ENCODE data around the gene TOPAZ1. TPM values are rescaled to one million over a fixed set of nuclear protein-coding genes. Genes with fewer than 3 reads are reported as not detected.

The TOPAZ1 gene
- total and polyA plus RNA-seq, 2 of the 13 experiments (the other 11 are each of a cell fraction or from before 2014, with no cell fraction given) = not detected

DNA sequence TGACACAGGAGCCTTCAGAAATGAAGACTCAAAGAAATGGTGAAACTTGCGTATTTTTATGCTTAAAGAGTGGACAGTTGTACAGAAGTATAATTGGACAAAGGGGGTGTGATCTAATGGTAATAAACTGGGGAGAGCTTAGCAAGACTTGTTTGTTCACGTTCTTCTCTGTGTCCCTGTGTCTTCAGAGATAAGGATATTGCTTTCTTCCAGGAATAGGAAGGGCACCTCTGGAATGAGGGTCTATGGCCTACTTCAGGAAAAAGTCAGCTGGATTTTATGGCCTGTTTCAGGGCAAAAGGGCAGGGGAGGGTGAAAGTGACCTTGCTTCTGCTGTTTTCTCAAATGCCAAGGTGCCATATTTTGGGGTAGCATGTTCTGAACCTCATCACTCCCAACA is 4.5 kb upstream of the TOPAZ1 start:
- DNase-seq (ENCODE audit: low spot score) = no peak
- Histone ChIP-seq H3K4me1 (ENCODE audit: insufficient read depth, low read length) (no peaks in the 10 kb centered on the region), H3K9me3 (ENCODE audit: low read length) (no peaks in the 10 kb centered on the region), H3K4me2 (ENCODE audit: low read depth, low read length) (no peak overlapping the region), H2AFZ (ENCODE audit: low read length) (no peak overlapping the region), H3K4me3 (replicated peaks in 1 of 3; ENCODE audit: insufficient read depth in 1 of 3, low read depth in 2 of 3, low read length in 3 of 3) (no peak overlapping the region), H3K79me2 (ENCODE audit: insufficient read depth, low read length) (no peaks in the 10 kb centered on the region), H3K9ac (ENCODE audit: insufficient read depth, low read depth, low read length) (no peak overlapping the region), H3K27me3 (ENCODE audit: control insufficient read depth in 1 of 2, insufficient read depth in 2 of 2, low read length in 2 of 2) (0 out of 5 replicates have a peak, but pooled peaks cover 0 to 4% of the 10 kb centered on the region in 2 experiments), H3K27ac (ENCODE audit: extremely low read length, insufficient read depth, low read length) (no peak overlapping the region), H4K20me1 (ENCODE audit: insufficient read depth, low read length) (no peaks in the 10 kb centered on the region), H3K36me3 (replicated peaks in 1 of 2; ENCODE audit: control insufficient read depth in 1 of 2, insufficient read depth in 2 of 2, low read length in 2 of 2) (no peaks in the 10 kb centered on the region)
- in situ Hi-C loops (cut with HindIII; ENCODE audit: extremely low pct_ligation_motif_present, low pct_unique_long_range_greater_than_20kb) (no loop called here), intact Hi-C loops (cut with micrococcal nuclease; ENCODE audit: unreplicated experiment) (no loop called here)
- no peak for ATAC-seq
- TF ChIP-seq MYC (CRISPR knock-in tag; IDR thresholded peaks at IDR 0.05; ENCODE audit: borderline replicate concordance) (no peak), POLR2G (IDR thresholded peaks at IDR 0.05; ENCODE audit: low read depth, low read length) (no peak), ZNF605 (CRISPR knock-in tag; IDR thresholded peaks at IDR 0.05) (no peak), ZKSCAN8 (CRISPR knock-in tag; IDR thresholded peaks at IDR 0.05; ENCODE audit: borderline replicate concordance) (no peak), SP2 (CRISPR knock-in tag; IDR thresholded peaks at IDR 0.05) (no peak), BRD4 (CRISPR knock-in tag; IDR thresholded peaks at IDR 0.05) (no peak), HCFC1 (IDR thresholded peaks at IDR 0.05; ENCODE audit: low read depth, low read length) (no peak), AGO1 (IDR thresholded peaks at IDR 0.05; ENCODE audit: low read depth, low read length, poor library complexity, severe bottlenecking) (no peak), ZNF780A (CRISPR knock-in tag; IDR thresholded peaks at IDR 0.05) (no peak), SP4 (CRISPR knock-in tag; IDR thresholded peaks at IDR 0.05) (no peak)
- TF ChIP-seq, protein P1, sequence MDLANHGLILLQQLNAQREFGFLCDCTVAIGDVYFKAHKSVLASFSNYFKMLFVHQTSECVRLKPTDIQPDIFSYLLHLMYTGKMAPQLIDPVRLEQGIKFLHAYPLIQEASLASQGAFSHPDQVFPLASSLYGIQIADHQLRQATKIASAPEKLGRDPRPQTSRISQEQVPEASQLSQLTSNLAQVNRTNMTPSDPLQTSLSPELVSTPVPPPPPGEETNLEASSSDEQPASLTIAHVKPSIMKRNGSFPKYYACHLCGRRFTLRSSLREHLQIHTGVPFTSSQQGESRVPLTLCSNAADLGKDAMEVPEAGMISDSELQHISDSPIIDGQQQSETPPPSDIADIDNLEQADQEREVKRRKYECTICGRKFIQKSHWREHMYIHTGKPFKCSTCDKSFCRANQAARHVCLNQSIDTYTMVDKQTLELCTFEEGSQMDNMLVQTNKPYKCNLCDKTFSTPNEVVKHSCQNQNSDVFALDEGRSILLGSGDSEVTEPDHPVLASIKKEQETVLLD (CRISPR knock-in tag; IDR thresholded peaks at IDR 0.05; ENCODE audit: low read depth) = no peak
- BruUV-seq (replicated peaks) = no TSS peak
- WGBS (ENCODE audit: low lambda C conversion rate) = 13% methylated on average over 2 of the region's 2 CpGs
- FAIRE-seq = no peak
- ChIA-PET POLR2A (no interaction called here), CTCF (ENCODE audit: low intra/inter-chr PET ratio, low total read pairs) (no interaction called here)

Data from HepG2 (cell line).